NCI-H1092 treated with DMSO at 0.1 percent for 48 hours (cell line): ENCODE data around the gene C19orf12.

Experiments used
- DNase-seq: peaks from one replicate; lab custom pipeline; 2025; lab: John Stamatoyannopoulos, UW

C19orf12 gene

DNA sequence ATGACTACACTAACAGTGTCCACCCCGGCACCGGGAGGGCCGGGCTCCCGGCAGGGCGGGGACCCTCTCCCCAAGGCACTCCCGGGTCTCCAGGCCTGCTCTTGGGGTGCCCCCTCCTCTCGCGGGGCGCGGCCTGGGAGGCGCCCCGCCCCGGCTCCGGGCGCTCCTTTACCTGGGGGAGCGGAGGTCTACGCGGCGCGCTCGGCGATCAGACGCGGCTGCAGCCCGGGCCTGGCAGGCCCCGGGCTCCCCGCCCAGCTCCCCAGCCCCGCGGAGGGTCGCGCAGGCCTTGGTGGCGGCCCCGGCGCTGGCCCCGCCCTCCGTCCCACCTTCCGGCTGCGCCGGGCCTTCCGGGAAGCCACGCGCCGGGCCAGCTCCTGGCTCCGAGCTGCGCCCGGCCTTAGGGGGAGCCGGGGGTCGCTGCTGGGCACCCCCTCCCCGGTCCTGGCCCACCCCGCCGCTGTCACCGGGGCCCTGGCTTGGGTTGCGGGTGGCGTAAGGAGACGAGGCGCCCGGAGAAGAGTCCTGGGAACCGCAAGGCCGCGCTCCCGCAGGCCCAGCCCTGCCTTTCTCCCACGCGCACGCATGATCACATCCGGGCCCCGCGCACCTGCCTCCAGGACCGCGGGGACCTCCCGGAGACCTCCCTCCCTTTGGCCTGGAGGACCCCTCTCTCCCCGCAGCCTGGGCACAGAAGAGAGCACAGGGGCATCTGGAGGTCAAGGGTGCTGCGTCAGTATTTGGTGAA, at the start of gene C19orf12:
Gene C19orf12 (minus strand): TSS at position 309 of the 748 bp plus-strand sequence. CDS start 6,848 bp downstream, outside the sequence.
- peak; percentile 33 for DNase-seq

DNA sequence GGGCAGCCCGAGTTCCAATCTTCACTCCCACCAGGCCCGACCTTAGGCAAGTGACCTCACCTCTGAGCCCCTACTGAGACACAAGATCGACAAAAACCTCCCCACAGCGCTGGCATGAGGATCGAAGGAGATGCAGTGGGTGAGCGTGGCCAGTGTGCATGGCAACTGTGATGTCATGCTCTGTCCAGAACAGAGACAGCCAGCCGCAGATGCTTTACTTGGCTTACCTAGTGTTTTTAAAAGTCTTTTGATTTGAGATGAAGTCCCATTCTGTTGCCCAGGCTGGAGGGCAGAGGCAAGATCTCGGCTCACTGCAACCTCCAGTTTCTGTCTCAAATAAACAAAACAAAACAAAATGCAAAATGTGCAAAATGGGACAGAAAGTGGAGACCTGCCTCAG, 49.3 kb upstream of the C19orf12 start:
- no peak for DNase-seq

DNA sequence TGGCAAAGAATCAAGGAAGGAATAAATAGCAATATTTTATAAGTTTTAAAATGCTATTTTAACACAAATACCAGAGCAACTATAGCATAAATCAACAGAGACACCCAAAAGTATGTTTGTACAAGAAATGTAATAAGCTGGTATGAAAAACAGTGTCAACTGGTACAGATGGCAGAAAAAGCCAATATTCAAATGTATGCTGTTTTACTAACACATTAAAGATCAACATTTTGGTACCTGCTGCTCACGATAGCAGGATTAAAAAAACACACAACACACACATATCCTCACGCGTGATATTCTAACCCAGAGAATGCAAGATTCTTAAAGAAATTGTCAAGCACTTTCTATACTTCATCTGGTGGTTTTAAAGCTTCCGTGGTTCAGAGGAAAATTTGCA, 48.1 kb upstream of the C19orf12 start:
- DNase-seq: no peak

DNA sequence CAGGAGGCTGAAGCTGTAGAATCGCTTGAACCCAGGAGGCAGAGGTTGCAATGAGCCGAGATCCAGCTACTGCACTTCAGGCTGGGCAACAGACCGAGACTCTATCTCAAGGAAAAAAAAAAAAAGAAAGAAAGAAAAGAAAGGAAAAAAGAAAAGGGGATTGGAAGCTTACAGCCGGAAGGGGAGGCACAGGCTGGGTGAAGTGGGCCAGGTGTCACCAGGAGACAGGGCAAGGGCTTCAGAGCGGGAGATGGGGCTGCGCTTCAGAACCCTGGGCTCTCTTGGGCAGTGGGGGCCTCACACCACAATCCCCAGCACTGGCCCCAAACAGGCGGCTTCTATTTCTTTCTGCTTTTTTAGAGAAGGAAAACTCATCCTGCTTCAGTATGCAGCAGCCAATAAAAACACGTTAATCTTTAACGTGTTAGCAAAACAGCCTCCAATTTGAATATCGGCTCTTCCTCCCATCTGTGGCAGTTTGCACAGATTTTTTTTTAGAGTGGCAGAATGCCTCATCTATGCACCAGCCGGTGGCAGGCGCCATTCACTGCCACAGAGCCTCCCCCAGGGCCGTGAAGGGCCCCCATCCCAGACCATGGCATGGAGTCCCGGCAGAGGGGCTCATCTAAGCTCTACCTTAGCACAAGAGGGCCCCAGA, 46.6 kb upstream of the C19orf12 start:
- DNase-seq: no peak

DNA sequence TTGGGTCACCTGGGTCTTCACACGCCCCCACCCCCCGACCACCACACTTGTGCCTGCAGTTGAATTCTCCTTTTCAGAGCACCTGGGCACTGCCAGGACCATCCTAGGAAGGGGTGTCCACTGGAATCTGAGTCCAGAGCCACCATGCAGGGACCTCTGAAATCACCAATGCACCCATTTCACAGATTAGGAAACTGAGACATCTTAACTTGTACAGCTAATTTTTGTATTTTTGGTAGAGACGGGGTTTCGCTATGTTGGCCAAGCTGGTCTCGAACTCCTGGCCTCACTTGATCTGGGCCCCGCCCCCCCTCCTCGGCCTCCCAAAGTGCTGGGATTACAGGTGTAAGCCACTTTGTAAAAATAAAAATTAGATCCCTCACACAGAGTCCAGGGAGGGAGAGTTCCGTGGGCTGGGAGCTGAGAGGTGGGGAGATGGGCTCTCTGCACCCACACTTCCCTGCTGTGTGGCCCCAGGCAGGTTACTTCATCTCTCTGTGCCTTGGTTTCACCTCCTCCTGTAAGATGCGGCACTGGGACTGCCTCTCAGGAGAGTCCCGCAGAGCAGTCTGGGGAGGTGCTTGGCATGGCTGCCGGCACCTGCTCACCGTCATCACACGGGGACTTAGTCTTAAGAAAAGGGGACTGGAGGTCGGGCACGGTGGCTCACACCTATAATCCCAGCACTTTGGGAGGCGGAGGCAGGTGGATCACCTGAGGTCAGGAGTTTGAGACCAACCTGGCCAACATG, 45.9 kb upstream of the C19orf12 start:
- DNase-seq: no peak

DNA sequence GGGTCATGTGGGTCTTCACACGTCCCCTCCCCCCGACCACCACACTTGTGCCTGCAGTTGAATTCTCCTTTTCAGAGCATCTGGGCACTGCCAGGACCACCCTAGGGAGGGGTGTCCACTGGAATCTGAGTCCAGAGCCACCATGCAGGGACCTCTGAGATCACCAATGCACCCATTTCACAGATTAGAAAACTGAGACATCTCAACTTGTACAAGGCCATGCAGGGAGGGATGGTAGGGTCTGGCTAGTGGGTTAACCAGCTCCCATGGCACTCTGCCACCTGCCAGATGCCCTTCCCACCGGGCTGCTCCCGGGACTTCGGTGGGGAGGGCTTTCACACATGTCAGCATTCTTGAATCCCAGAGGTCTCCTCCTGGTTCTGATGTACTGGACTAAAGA, 44.3 kb upstream of the C19orf12 start:
- DNase-seq: no peak

DNA sequence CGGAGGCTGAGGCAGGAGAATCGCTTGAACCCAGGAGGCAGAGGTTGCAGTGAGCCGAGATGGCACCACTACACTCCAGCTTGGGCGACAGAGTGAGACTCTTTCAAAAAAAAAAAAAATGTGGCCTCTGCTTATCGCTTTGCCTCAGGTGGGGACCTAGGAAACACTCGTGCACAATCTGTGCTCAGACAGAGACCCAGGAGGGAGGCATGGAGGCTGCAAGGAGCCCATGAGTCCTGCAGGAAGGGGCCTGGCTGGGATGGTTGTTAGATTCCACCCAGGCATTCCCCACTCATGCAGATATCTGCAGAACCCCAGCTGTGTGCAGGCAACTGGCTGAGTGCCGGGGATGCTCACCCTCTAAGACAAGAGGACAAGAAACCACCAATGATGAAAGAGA, 43.8 kb upstream of the C19orf12 start:
- DNase-seq: no peak

DNA sequence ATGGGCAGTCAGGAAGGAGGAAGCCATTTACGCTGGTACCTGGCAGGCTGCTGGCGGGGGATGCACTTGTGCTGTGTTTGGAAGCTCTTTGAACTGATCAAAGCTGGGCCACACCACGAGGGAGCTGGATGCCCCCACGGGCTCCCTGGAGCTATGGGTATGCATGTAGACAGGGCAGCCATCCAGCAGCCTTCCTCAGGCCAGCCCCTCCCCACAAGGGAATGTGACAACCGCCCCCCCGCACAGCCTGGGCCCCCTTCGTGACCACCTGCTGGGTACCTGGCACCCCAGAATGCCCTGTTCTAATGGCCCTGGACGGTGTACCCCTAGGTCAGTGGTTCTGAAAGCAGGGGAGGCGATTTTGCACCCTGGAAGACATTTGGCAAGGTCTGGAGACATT, 42.5 kb upstream of the C19orf12 start:
- no peak for DNase-seq

DNA sequence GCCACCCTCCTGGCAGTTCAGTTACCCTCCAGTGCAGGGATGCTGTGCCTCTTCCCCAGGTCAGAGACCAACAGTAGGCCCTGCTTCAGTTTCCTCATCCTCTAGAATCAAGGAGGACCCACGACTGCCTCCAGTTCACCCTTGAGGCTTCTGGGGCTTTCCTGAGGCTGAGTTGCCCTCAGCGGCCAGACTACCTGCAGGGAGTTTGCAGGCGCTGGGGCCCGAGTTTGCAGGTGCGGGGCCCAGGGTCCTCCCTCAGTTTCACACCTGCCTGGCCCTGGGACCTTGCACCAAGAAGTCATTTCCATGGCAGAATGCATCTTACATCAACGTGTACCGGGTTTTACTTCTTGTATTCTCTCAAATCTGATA, 38.9 kb upstream of the C19orf12 start:
- no peak for DNase-seq

DNA sequence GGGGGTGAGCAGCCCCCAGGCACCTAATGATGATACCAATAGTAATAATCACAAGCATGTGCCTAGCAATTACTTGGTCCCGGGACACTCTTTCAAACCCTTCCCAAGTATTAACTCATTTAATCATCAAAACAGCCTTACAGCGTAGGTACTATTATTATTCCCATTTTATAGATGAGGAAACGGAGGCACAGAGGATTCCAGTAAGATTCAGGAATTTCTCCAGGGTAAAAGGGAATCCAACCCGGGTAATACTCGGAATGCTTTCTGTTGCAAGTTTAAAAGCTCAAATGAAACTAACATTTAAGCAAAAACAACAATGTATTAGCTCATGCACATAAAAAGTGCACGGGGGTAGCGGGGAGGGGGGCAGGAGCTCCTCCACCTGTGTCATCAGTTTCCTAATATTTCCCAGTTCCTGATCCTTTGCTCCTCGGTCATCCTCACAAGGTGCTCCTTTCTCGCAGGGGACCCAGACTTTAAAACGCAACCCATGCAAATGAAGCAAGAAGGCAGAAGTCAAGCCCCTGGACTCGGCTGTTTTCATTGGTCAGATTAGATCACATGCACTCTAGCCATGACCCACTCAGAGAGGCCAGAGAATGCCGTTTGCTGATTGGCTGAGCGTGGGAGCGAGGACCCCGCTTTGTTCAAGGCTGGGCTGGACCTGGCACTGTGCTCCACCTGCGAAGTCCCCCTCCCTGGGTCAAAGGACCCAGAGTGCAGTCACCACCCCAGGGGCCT, 38.3 kb upstream of the C19orf12 start:
- DNase-seq: no peak

DNA sequence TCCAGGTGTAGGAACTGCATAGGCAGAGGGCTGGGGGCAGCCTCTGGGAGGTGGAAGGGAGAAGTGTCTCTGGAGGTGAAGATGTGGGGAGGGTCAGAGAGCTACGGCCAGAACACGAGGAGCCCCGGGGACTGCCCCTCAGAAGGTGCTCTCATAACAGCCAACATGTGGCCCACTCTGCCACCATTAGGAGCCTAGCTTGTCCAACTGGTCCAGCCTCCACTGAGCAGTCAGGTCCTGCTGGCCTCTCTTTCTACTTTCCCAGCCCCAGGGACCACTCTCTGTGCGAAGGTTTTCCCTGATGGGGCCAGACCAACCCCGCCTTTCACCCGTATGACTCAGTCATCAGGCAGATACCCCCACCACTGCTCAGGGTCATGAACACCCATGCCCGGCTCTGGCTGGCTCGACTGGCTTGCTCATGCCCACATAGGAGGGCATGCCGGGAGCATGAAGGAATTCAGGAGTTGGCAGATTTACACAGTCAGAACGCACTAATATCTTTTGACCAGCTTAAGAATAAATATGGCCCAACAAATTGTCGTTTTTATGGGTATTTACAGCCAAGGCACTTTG, 37.5 kb upstream of the C19orf12 start:
- DNase-seq: no peak

DNA sequence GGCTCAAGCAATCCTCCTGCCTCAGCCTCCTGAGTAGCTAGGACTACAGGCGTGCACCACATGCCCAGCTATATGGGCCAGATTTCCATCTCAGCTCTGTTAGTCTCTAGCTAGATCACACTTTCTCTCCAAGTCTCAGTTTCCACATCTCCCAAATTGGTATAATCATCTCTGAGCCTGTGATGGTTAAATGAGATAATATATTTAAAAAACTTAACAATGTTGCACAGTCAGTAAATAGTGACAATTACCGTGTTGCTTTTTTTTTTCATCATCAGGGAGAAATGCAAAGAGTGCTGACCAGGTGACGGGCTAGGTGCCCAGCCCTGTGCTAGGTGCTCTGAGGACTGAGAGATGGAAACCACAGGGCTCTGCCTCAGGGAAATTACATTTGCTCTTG, 36.9 kb upstream of the C19orf12 start:
- DNase-seq: no peak

DNA sequence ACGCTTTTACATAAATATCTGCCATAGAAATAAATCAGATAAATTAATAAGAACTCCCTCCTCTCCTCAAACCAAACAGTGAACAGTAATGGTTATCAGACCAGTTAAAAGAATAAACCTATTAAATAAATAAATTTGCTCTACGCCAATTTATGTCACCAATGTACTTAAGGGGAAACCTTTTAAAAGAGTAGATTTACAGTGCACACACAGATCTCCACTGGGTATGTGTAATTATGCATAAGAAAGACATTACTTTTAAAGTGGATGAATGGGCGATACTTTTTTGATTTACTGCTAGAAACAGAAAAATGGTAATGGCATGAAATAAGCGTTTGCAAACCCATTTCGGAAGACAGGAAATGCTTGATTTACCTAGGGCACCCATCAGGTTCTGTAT, 34.9 kb upstream of the C19orf12 start:
- no peak for DNase-seq

DNA sequence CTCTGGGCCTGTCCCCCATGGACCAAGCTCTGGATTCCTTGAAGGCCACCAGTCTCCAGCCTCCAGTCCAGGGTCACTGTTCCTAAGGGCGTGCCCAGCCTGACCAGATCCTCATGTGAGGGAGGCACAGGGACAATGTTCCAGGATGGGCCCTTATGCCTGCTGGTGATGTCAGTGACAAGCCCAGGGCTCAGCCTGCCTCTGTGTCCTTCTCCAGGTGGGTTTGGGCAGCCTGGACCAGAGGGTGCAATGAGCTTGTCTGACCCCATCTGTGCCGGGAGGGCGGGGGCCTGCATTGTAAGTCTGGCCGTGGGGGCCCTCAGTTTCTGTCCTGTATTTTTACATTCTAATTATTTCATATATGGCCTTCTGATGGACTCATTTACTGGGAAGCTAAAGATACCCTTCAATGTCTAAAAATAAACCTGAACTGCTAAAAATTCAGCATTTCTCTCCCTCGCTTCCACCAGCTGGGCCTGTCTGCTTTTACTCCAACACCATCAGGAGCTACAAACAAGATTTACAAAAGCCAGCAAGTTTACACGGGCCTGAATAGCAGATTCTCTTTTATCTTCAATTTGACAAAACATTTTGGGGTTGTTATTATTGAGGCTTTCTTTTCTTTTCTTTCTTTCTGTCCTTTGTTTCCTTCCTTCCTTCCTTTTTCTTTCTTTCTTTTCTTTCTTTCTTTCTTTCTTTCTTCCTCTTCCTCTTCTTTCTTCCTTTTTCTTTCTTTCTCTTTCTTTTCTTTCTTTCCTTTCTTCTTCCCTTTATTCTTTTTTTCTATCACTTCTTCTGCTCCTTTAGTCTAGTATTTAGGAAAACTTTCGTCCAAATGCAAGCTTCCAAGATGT, 34.2 kb upstream of the C19orf12 start:
- no peak for DNase-seq

DNA sequence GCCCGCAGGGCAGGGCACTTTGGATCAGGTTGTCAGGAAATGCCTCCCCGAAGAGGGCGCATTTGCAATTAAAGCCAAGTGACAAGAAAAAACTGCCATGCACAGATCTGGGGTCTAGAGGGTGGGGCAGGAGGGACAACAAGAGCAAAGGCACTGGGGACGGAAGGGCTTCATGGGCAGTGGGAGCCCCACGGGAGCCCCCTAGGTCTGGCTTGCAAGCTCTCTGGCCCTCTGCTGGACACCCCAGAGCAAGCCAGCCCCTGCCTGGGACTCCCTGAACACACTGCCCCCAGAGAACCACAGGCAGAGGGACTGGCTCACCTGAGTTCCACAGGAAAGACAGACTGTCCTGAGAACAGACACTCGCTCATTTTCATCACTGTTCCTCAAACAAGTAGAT, 30.2 kb upstream of the C19orf12 start:
- DNase-seq: no peak

DNA sequence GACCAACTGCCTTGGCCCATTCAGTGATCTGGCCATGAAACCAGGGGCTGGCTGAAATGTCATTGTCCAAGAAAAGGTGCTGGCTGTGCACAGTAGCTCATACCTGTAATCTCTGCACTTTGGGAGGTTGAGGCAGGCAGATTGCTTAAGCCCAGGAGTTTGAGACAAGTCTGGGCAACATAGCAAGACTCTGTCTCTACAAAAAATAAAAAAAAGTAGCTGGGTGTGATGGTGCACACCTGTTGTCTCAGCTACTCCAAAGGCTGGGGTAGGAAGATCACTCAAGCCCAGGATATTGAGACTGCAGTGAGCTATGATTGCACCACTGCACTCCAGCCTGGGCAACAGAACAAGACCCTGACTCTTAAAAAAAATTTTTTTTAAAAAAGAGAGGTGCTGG, 28.6 kb upstream of the C19orf12 start:
- DNase-seq: no peak

DNA sequence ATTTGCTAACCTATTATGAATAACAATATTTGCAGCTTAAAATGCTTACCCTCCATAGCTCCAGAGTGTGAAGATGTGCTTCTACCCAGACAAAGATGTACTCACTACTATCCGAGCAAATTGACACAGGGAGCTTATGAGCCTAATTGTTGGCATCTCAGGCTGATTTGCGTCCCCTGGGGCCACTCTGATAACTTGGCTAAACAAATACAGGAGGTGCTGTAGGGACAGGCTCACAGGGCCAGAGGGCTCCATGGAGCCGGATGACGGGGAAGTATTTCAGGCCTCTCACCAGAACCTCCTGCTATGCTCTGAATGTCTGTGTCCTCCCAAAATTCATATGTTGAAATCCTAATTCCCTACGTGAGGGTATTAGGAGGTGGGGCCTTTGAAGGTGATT, 26.7 kb upstream of the C19orf12 start:
- DNase-seq: no peak

DNA sequence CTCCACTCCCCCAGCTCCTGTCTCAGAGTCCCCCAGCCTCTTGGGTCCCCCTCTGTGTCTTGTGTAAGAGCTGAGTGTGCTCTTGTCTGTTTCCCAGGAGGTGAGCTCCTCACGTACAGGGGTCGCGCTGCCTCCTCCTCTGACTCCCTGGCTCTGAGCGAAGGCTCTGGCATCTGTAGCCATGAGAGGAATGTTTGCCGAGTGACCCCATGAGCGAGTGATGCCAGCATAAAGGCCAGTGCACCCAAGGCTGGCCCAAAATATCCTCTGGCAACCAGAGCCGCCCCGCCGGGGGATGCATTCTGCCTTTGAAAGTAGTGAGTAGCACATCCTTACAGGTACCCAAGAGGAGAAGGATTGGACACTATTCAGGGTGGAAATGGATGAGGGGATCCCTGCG, 26.2 kb upstream of the C19orf12 start:
- no peak for DNase-seq

DNA sequence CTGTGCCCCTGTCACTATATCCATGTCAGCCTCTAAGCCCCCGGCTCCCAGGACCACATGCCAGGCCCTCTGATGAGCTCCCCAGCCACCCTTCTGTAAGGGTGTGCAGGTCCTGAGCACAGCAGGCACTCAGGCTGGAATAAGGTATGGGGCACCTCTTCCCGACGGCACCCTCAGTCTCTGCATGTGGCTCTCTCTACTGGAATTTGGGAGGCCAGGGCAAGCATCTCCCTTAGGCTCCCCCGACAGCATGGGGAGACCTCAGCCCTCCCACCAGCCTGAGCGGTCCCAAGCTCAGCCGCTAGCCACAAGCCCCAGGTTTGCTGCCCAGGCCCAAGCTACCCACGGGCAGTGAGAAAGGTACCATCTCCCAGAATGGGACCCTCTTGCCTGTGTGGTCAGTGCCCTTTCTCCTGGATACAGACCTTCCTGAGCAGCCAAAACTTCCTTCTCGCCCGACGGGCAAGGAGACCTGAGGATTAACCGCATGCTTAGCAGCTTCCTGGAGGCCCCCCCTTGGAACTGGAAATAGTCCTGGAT, 22.5 kb upstream of the C19orf12 start:
- DNase-seq: no peak

DNA sequence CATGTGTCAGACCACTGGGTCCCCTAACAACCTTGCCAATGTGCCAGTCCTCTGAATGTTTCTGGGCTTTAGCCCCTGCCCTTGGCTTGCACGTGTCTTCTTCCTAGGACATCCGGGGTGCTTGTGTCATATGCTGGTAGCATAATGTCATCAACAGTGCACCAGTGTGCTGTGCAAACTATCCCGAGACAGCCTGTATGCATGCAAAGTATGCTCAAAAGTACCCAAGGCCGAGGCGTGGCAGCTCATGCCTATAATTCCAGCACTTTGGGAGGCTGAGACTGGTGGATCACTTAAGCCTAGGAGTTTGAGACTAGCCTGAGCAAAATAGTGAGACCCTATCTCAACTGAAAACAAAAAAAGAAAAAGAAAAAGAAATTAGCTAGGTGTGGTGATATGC, 20.8 kb upstream of the C19orf12 start:
- DNase-seq: no peak

DNA sequence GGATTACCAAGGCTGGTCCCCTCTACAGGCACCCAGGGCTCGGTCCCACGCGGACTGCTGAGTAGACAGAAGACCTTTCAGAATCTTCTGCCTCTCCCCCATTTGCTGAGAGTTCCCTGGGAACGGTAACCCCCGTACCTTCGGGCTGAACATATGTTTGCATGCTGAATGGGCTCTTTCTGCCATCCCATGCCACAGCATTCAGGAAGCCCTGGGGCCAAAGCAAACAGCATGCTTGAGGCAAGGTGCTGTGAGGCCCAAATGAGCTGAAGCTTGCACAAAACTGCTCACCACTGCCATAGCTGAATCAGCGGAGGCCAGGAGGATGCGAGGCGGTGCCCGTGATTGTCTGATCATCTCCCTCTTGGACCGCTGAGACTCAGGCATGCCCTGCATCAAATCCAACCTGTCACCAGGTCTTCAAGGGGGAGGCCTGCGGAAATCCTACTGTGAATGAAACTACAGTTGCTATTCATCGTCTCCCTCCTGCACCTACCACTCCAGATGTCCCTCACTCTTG, 16.3 kb upstream of the C19orf12 start:
- DNase-seq: no peak
